ENCODE results near the gene CREB3L1.
A peak's percentile ranks its signal among the peaks of the same experiment; 100 is the strongest.

The CREB3L1 gene

DNA sequence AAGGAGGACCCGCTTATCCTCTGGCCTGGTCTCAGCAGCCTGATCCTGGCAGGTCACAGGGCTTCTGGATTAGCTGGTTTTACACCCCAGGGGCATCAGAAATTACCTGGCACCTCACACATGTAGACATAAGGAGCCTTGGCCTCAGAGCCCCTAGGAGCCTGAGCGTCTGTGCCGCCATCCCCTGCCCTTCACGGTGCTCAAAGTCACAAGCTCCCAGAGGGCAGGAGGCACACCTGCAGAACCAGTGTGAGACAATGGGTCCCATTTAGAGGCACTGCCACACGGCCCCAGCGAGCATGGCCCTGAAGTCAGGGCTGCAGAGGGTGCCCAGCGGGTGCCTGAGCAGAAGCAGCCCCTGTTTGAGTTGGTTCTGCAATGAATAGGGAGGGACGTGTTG, 73.7 kb downstream of the CREB3L1 start (continued):
- TF ChIP-seq ISL1 (CRISPR knock-in tag; IDR thresholded peaks at IDR 0.05) = no peak
- TF ChIP-seq ZNF70 (CRISPR knock-in tag; IDR thresholded peaks at IDR 0.05) = no peak
- TF ChIP-seq, protein P1, sequence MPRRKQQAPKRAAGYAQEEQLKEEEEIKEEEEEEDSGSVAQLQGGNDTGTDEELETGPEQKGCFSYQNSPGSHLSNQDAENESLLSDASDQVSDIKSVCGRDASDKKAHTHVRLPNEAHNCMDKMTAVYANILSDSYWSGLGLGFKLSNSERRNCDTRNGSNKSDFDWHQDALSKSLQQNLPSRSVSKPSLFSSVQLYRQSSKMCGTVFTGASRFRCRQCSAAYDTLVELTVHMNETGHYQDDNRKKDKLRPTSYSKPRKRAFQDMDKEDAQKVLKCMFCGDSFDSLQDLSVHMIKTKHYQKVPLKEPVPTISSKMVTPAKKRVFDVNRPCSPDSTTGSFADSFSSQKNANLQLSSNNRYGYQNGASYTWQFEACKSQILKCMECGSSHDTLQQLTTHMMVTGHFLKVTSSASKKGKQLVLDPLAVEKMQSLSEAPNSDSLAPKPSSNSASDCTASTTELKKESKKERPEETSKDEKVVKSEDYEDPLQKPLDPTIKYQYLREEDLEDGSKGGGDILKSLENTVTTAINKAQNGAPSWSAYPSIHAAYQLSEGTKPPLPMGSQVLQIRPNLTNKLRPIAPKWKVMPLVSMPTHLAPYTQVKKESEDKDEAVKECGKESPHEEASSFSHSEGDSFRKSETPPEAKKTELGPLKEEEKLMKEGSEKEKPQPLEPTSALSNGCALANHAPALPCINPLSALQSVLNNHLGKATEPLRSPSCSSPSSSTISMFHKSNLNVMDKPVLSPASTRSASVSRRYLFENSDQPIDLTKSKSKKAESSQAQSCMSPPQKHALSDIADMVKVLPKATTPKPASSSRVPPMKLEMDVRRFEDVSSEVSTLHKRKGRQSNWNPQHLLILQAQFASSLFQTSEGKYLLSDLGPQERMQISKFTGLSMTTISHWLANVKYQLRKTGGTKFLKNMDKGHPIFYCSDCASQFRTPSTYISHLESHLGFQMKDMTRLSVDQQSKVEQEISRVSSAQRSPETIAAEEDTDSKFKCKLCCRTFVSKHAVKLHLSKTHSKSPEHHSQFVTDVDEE (CRISPR knock-in tag; IDR thresholded peaks at IDR 0.05) = no peak
- no peak for TF ChIP-seq ESRRG (CRISPR knock-in tag; IDR thresholded peaks at IDR 0.05)
- TF ChIP-seq, protein P2, sequence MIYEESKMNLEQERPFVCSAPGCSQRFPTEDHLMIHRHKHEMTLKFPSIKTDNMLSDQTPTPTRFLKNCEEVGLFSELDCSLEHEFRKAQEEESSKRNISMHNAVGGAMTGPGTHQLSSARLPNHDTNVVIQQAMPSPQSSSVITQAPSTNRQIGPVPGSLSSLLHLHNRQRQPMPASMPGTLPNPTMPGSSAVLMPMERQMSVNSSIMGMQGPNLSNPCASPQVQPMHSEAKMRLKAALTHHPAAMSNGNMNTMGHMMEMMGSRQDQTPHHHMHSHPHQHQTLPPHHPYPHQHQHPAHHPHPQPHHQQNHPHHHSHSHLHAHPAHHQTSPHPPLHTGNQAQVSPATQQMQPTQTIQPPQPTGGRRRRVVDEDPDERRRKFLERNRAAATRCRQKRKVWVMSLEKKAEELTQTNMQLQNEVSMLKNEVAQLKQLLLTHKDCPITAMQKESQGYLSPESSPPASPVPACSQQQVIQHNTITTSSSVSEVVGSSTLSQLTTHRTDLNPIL (CRISPR knock-in tag; IDR thresholded peaks at IDR 0.05; ENCODE audit: low read depth) = no peak
- no peak for TF ChIP-seq GLIS3 (CRISPR knock-in tag; IDR thresholded peaks at IDR 0.05)
- no peak for TF ChIP-seq ARNTL (CRISPR knock-in tag; IDR thresholded peaks at IDR 0.05; ENCODE audit: borderline replicate concordance, low read depth)

DNA sequence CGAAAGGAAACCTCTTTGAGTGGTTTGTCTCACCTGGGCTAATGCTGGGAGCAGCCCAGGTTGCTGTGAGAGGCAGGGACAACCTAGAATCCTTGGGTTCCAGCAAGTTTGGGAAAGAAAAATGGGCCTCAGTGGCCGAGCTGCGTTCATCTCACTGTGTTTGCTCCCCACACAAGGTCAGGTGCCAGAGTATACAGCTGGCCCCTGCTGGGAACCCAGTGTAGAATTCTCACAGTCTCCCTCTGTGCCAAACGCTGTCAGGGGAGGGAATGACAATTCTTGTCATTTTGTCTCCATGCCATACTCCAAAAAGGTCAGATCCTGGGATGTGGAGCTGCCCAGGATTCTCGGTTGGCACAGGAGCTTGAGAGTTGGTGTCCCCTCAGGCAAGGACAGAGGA, 74.1 kb downstream of the CREB3L1 start:
- no peak for TF ChIP-seq ZFP3 (CRISPR knock-in tag; IDR thresholded peaks at IDR 0.05)
- TF ChIP-seq, protein P3, sequence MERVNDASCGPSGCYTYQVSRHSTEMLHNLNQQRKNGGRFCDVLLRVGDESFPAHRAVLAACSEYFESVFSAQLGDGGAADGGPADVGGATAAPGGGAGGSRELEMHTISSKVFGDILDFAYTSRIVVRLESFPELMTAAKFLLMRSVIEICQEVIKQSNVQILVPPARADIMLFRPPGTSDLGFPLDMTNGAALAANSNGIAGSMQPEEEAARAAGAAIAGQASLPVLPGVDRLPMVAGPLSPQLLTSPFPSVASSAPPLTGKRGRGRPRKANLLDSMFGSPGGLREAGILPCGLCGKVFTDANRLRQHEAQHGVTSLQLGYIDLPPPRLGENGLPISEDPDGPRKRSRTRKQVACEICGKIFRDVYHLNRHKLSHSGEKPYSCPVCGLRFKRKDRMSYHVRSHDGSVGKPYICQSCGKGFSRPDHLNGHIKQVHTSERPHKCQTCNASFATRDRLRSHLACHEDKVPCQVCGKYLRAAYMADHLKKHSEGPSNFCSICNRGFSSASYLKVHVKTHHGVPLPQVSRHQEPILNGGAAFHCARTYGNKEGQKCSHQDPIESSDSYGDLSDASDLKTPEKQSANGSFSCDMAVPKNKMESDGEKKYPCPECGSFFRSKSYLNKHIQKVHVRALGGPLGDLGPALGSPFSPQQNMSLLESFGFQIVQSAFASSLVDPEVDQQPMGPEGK (CRISPR knock-in tag; IDR thresholded peaks at IDR 0.05; ENCODE audit: borderline replicate concordance) = no peak
- TF ChIP-seq, protein P2 (CRISPR knock-in tag; IDR thresholded peaks at IDR 0.05; ENCODE audit: low read depth) = no peak
- no peak for ATAC-seq

DNA sequence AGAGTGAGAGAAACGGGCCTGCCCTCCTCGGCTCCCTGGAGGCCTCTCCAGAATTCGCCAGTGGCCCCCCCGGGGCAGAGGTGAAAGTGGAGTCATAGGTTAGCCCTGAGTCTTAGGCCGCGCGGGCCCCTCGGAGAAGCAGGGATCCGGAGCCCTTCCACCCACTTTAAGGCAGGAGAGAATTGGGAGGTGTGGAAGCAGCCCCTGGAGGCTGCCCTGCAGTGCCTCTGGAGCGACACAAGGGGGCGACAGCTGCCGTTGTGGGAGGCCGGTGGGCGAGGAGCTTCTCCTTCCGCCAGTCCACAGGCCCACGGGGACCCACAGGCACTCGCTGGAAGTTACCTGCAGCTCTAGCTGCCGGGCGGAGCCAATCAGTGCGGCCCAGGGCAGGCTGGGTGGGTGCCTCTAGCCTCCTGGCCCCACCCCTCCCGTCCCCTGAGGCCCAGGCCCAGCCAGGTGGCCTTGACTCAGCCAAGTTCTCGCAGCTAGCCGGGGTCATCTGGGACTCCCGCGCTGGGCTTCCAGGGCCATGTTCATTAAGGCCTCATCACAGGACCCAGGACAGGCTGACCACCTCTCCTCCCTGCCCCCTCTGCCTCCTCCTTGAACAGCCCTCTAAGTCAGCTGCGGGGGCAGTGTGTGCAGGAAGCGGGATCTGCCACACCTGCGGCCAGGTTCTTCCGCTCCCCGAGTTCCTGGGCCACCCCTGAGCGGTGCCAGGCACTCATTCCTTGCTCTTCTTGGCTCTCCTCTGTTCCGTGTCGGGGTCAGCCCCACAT, 74.8 kb downstream of the CREB3L1 start:
- ATAC-seq = peak; percentile 65
- no peak for TF ChIP-seq BACH2 (CRISPR knock-in tag; IDR thresholded peaks at IDR 0.05; ENCODE audit: borderline replicate concordance)
- TF ChIP-seq ZFP30 (CRISPR knock-in tag; IDR thresholded peaks at IDR 0.05) = no peak
- TF ChIP-seq SNAI2 (CRISPR knock-in tag; IDR thresholded peaks at IDR 0.05) = no peak
- TF ChIP-seq, protein P4, sequence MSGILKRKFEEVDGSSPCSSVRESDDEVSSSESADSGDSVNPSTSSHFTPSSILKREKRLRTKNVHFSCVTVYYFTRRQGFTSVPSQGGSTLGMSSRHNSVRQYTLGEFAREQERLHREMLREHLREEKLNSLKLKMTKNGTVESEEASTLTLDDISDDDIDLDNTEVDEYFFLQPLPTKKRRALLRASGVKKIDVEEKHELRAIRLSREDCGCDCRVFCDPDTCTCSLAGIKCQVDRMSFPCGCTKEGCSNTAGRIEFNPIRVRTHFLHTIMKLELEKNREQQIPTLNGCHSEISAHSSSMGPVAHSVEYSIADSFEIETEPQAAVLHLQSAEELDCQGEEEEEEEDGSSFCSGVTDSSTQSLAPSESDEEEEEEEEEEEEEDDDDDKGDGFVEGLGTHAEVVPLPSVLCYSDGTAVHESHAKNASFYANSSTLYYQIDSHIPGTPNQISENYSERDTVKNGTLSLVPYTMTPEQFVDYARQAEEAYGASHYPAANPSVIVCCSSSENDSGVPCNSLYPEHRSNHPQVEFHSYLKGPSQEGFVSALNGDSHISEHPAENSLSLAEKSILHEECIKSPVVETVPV (CRISPR knock-in tag; IDR thresholded peaks at IDR 0.05) = no peak
- TF ChIP-seq, protein P5, sequence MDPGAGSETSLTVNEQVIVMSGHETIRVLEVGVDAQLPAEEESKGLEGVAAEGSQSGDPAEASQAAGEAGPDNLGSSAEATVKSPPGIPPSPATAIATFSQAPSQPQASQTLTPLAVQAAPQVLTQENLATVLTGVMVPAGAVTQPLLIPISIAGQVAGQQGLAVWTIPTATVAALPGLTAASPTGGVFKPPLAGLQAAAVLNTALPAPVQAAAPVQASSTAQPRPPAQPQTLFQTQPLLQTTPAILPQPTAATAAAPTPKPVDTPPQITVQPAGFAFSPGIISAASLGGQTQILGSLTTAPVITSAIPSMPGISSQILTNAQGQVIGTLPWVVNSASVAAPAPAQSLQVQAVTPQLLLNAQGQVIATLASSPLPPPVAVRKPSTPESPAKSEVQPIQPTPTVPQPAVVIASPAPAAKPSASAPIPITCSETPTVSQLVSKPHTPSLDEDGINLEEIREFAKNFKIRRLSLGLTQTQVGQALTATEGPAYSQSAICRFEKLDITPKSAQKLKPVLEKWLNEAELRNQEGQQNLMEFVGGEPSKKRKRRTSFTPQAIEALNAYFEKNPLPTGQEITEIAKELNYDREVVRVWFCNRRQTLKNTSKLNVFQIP (CRISPR knock-in tag; IDR thresholded peaks at IDR 0.05; ENCODE audit: borderline replicate concordance, low read depth) = no peak
- TF ChIP-seq, protein P3 (CRISPR knock-in tag; IDR thresholded peaks at IDR 0.05; ENCODE audit: borderline replicate concordance) = no peak
- no peak for TF ChIP-seq OSR1 (CRISPR knock-in tag; IDR thresholded peaks at IDR 0.05)
- no peak for TF ChIP-seq ISL1 (CRISPR knock-in tag; IDR thresholded peaks at IDR 0.05)
- no peak for TF ChIP-seq TCF4 (CRISPR knock-in tag; IDR thresholded peaks at IDR 0.05; ENCODE audit: borderline replicate concordance)
- no peak for TF ChIP-seq ZC3H10 (CRISPR knock-in tag; IDR thresholded peaks at IDR 0.05)
- TF ChIP-seq ZNF70 (CRISPR knock-in tag; IDR thresholded peaks at IDR 0.05) = no peak
- TF ChIP-seq TOX (CRISPR knock-in tag; IDR thresholded peaks at IDR 0.05; ENCODE audit: borderline replicate concordance) = no peak
- no peak for TF ChIP-seq ZFP3 (CRISPR knock-in tag; IDR thresholded peaks at IDR 0.05)
- no peak for TF ChIP-seq ZNF565 (CRISPR knock-in tag; conservative IDR thresholded peaks at IDR 0.05; ENCODE audit: low read depth)
- TF ChIP-seq ARNTL (CRISPR knock-in tag; IDR thresholded peaks at IDR 0.05; ENCODE audit: borderline replicate concordance, low read depth) = no peak
- TF ChIP-seq GLIS3 (CRISPR knock-in tag; IDR thresholded peaks at IDR 0.05) = no peak
- no peak for TF ChIP-seq ESRRG (CRISPR knock-in tag; IDR thresholded peaks at IDR 0.05)
- TF ChIP-seq, protein P1 (CRISPR knock-in tag; IDR thresholded peaks at IDR 0.05) = no peak
- TF ChIP-seq CSDC2 (CRISPR knock-in tag; IDR thresholded peaks at IDR 0.05) = no peak

Data from SK-N-SH treated with all-trans-retinoic acid at 6 μM for 48 hours (cell line).